Stomach (tissue), 9 donors: ENCODE results near the gene MALT1. TPM values are rescaled to one million over a fixed set of nuclear protein-coding genes. Genes with fewer than 3 reads are reported as not detected.

Experiments
- DNase-seq, 2 donors: peaks; one replicate each; pipeline versions ENCODE4 v3.0.0 to v3.0.0-alpha.2; 2013 to 2019
- H3K27ac ChIP-seq, 5 donors: fragments of 200-600 bp in 4 of 5; sonication (generic) in 4 of 5; one replicate each; pipeline ENCODE4 v1.5.1; 2013 to 2019; ENCODE audit warnings: mild to moderate bottlenecking in 1 of 5, moderate library complexity in 1 of 5
- H3K27me3 ChIP-seq, 3 donors: fragments of 200-600 bp; sonication (generic); one replicate each; pipeline ENCODE4 v1.5.1; 2017 to 2019; ENCODE audit warnings: mixed run types in 1 of 3
- H3K36me3 ChIP-seq, 4 donors: fragments of 200-600 bp; sonication (generic); 1 replicate in 3 of 4; 2 replicates in 1 of 4; pipeline ENCODE4 v1.5.1; 2016 to 2019
- H3K4me1 ChIP-seq, 4 donors: fragments of 200-600 bp; sonication (generic); one replicate each; pipeline ENCODE4 v1.5.1; 2016 to 2019
- H3K4me3 ChIP-seq, 4 donors: fragments of 200-600 bp; sonication (generic) in 3 of 4; one replicate each; pipeline ENCODE4 v1.5.1; 2016 to 2019; ENCODE audit warnings: mild to moderate bottlenecking in 1 of 4
- H3K9me3 ChIP-seq, 4 donors: fragments of 200-600 bp; sonication (generic); one replicate each; pipeline ENCODE4 v1.5.1; 2016 to 2019
- CTCF ChIP-seq, 7 experiments: fragments of 450-650 bp in 4 of 7; fragments of 200-600 bp in 3 of 7; sonication (generic) in 3 of 7; IDR thresholded peaks; one replicate each; pipeline ENCODE4 v1.5.1; 2016 to 2019; ENCODE audit warnings: antibody characterized with exemption in 7 of 7, control low read depth in 2 of 7, mild to moderate bottlenecking in 1 of 7
- EP300 ChIP-seq: sonication (generic); formaldehyde crosslinking; IDR thresholded peaks from one replicate; pipeline ENCODE4 v1.6.1; 2017; ENCODE audit warnings: antibody characterized with exemption
- POLR2A ChIP-seq, 4 donors: fragments of 450-650 bp; IDR thresholded peaks; one replicate each; pipeline ENCODE4 v1.6.1; 2016; ENCODE audit warnings: antibody characterized with exemption in 4 of 4, control low read depth in 2 of 4, mild to moderate bottlenecking in 1 of 4, moderate library complexity in 1 of 4
- POLR2AphosphoS5 ChIP-seq, 3 donors: sonication (generic); formaldehyde crosslinking; IDR thresholded peaks; one replicate each; pipeline ENCODE4 v1.6.1; 2016; ENCODE audit warnings: antibody characterized with exemption in 3 of 3
- WGBS, 5 donors: extraction: QIAGEN DNeasy Blood & Tissue Kit in 3 of 5; methylation state at CpG; one replicate each; pipeline versions ENCODE4 v1.1.5 to v1.1.7; 2013 to 2018; 5-methylcytosine and 5-hydroxymethylcytosine counted together
- intact Hi-C: fragments of 100-400 bp; cut with DNase I; formaldehyde crosslinking; loops from one replicate; pipeline ENCODE4 v1.15.1; 2023; ENCODE audit warnings: low total_unique reads
- polyA plus RNA-seq, 3 donors: library from polyadenylated mRNA; stranded (reverse); fragments of 200-250 nt; gene quantifications; one replicate each; pipeline ENCODE4 v1.2.3, GENCODE V29; 2013
- total RNA-seq, 5 donors: library from RNA; depleted of rRNA; stranded (reverse); fragments of >200 nt; gene quantifications; one replicate each; pipeline versions ENCODE4 v1.1.0 to v1.2.3, GENCODE V29; 2014 to 2016
- donor health status: healthy with polysubstance abuse.
- donor health status: Bipolar disorder and iron deficiency.
- donor health status: healthy.

The MALT1 gene
- total and polyA plus RNA-seq, 8 donors: 4.9 to 85.7 (median 13.8) TPM

- no peak for DNase-seq
- Histone ChIP-seq H3K27me3 (no peaks in the 10 kb centered on the region), H3K27ac (no peak overlapping the region), H3K4me3 (no peak overlapping the region), H3K36me3 (no peaks in the 10 kb centered on the region), H3K4me1 (peaks cover 0 to 8% (median 0%) of the 10 kb centered on the region in 4 donors), H3K9me3 (no peaks in the 10 kb centered on the region)
- TF ChIP-seq POLR2A (IDR thresholded peaks at IDR 0.05) (no peak), EP300 (no peak), POLR2AphosphoS5 (IDR thresholded peaks at IDR 0.05) (no peak), CTCF (IDR thresholded peaks at IDR 0.05) (no peak)
- intact Hi-C loops: no loop called here
- 72 to 88% (median 78%) methylated on average over 5 of the region's 5 CpGs for WGBS, 5 donors
These were observed 40.0 kb upstream of the MALT1 start for GRCh38 chr18:58631301-58631700.

- peaks cover 0 to 8% (median 0%) of the 10 kb centered on the region in 4 donors for H3K4me1 ChIP-seq
- H3K36me3 ChIP-seq: no peaks in the 10 kb centered on the region
- H3K9me3 ChIP-seq: no peaks in the 10 kb centered on the region
- TF ChIP-seq EP300: no peak
- TF ChIP-seq POLR2A (IDR thresholded peaks at IDR 0.05): no peak
- no peak overlapping the region for H3K27ac ChIP-seq
- no peak overlapping the region for H3K4me3 ChIP-seq
- WGBS, 5 donors: 83 to 93% (median 89%) methylated on average over 5 of the region's 5 CpGs
- no peaks in the 10 kb centered on the region for H3K27me3 ChIP-seq
- intact Hi-C loops: no loop called here
- no peak for DNase-seq
These were observed 38.7 kb upstream of the MALT1 start for GRCh38 chr18:58632552-58632951.

- Histone ChIP-seq H3K4me1 (peaks cover 0 to 8% (median 0%) of the 10 kb centered on the region in 4 donors), H3K27me3 (no peaks in the 10 kb centered on the region), H3K4me3 (no peak overlapping the region), H3K36me3 (no peaks in the 10 kb centered on the region), H3K9me3 (no peaks in the 10 kb centered on the region), H3K27ac (no peak overlapping the region)
- intact Hi-C loops: no loop called here
- TF ChIP-seq POLR2A (IDR thresholded peaks at IDR 0.05) (no peak), EP300 (no peak), POLR2AphosphoS5 (IDR thresholded peaks at IDR 0.05) (no peak), CTCF (IDR thresholded peaks at IDR 0.05) (no peak)
- no peak for DNase-seq
These were observed 37.4 kb upstream of the MALT1 start for GRCh38 chr18:58633874-58634273.

GRCh38 chr18:58635891-58636290, 35.4 kb upstream of the MALT1 start:
- Histone ChIP-seq H3K9me3 (no peaks in the 10 kb centered on the region), H3K4me1 (peaks cover 0 to 8% (median 0%) of the 10 kb centered on the region in 4 donors), H3K36me3 (no peaks in the 10 kb centered on the region), H3K27me3 (no peaks in the 10 kb centered on the region), H3K27ac (no peak overlapping the region), H3K4me3 (no peak overlapping the region)
- WGBS, 5 donors: 32 to 41% (median 33%) methylated on average over 4 of the region's 4 CpGs
- intact Hi-C loops: no loop called here
- DNase-seq: no peak
- TF ChIP-seq POLR2A (IDR thresholded peaks at IDR 0.05) (no peak), EP300 (no peak), CTCF (IDR thresholded peaks at IDR 0.05) (no peak)

GRCh38 chr18:58637197-58637596, 34.1 kb upstream of the MALT1 start:
- TF ChIP-seq CTCF (IDR thresholded peaks at IDR 0.05) (no peak), EP300 (no peak), POLR2A (IDR thresholded peaks at IDR 0.05) (no peak), POLR2AphosphoS5 (IDR thresholded peaks at IDR 0.05) (no peak)
- intact Hi-C loops: no loop called here
- Histone ChIP-seq H3K27ac (no peak overlapping the region), H3K4me1 (peaks cover 0 to 8% (median 0%) of the 10 kb centered on the region in 4 donors), H3K36me3 (no peaks in the 10 kb centered on the region), H3K9me3 (no peaks in the 10 kb centered on the region), H3K4me3 (no peak overlapping the region), H3K27me3 (no peaks in the 10 kb centered on the region)
- no peak for DNase-seq
- WGBS, 5 donors: 88 to 93% (median 90%) methylated on average over 6 of the region's 6 CpGs
